Osteoblast (primary cell): Measurements from ENCODE around the gene BEGAIN. TPM values are rescaled to one million over a fixed set of nuclear protein-coding genes. Genes with fewer than 3 reads are reported as not detected.

ENCODE experiments used
- DNase-seq: peaks from one replicate; pipeline ENCODE4 v3.0.0; 2011; ENCODE audit warnings: low spot score, mixed read lengths; ENCODE audit not compliant: insufficient read length; ENCODE audit errors: missing footprints
- H2AFZ ChIP-seq: 2 replicates; pipeline ENCODE4 v1.6.0; 2011; ENCODE audit warnings: mild to moderate bottlenecking, low read length
- H3K27ac ChIP-seq: 2 replicates; pipeline ENCODE4 v1.5.1; 2011; ENCODE audit warnings: mild to moderate bottlenecking, low read depth, low read length, moderate library complexity
- H3K27me3 ChIP-seq: 2 replicates; pipeline ENCODE4 v1.6.0; 2012; ENCODE audit warnings: mild to moderate bottlenecking, control low read depth, inconsistent platforms, low read length, moderate library complexity; ENCODE audit not compliant: insufficient read depth
- H3K36me3 ChIP-seq: 2 replicates; pipeline ENCODE4 v1.5.1; 2011; ENCODE audit warnings: mild to moderate bottlenecking, low read length, control low read depth, moderate library complexity; ENCODE audit not compliant: insufficient read depth
- H3K4me1 ChIP-seq: 2 replicates; pipeline ENCODE4 v1.5.1; 2011; ENCODE audit warnings: mild to moderate bottlenecking, low read length, control low read depth, moderate library complexity; ENCODE audit not compliant: insufficient read depth
- H3K4me2 ChIP-seq: 2 replicates; pipeline ENCODE4 v1.6.0; 2011; ENCODE audit warnings: mild to moderate bottlenecking, low read length; ENCODE audit not compliant: insufficient read depth
- H3K4me3 ChIP-seq: fragments of 200-600 bp; sonication (generic); 3 replicates; pipeline ENCODE4 v1.5.1; 2012; ENCODE audit warnings: mild to moderate bottlenecking, low read length, inconsistent platforms; ENCODE audit not compliant: insufficient read depth
- H3K79me2 ChIP-seq: 2 replicates; pipeline ENCODE4 v1.6.0; 2012; ENCODE audit warnings: mild to moderate bottlenecking, low read length, control low read depth, inconsistent platforms; ENCODE audit not compliant: insufficient read depth
- H3K9me3 ChIP-seq: 2 replicates; pipeline ENCODE4 v1.5.1; 2011; ENCODE audit warnings: low read depth, low read length, control low read depth
- H4K20me1 ChIP-seq: 2 replicates; pipeline ENCODE4 v1.6.0; 2012; ENCODE audit warnings: mild to moderate bottlenecking, low read length, control low read depth; ENCODE audit not compliant: insufficient read depth
- CTCF ChIP-seq: IDR thresholded peaks from 2 replicates; pipeline ENCODE4 v1.5.1; 2011; ENCODE audit warnings: mild to moderate bottlenecking, low read depth, low read length, moderate library complexity; ENCODE audit errors: extremely low read depth
- total RNA-seq: library from RNA; depleted of rRNA; stranded (reverse); fragments of >200 nt; gene quantifications from 2 replicates; pipeline ENCODE4 v1.2.3, GENCODE V29; 2012

Gene BEGAIN
- total RNA-seq, 1 donor: 1.1 TPM

- no peak overlapping the region for H3K4me3 ChIP-seq
- H4K20me1 ChIP-seq: no peaks in the 10 kb centered on the region
- no peak overlapping the region for H3K4me2 ChIP-seq
- no peaks in the 10 kb centered on the region for H3K79me2 ChIP-seq
- no peak for DNase-seq
- TF ChIP-seq CTCF: no peak
- peaks cover 53% of the 10 kb centered on the region for H3K27me3 ChIP-seq
- H3K4me1 ChIP-seq: no peaks in the 10 kb centered on the region
- H2AFZ ChIP-seq: no peak overlapping the region
- no peak overlapping the region for H3K27ac ChIP-seq
- H3K36me3 ChIP-seq: no peaks in the 10 kb centered on the region
- no peaks in the 10 kb centered on the region for H3K9me3 ChIP-seq
These were observed 36.7 kb upstream of the BEGAIN start for GRCh38 chr14:100623961-100624360.

GRCh38 chr14:100623557-100623956, 36.3 kb upstream of the BEGAIN start:
- H3K4me2 ChIP-seq: no peak overlapping the region
- H3K27me3 ChIP-seq: peaks cover 56% of the 10 kb centered on the region
- H3K36me3 ChIP-seq: no peaks in the 10 kb centered on the region
- H3K4me3 ChIP-seq: no peak overlapping the region
- no peak overlapping the region for H3K27ac ChIP-seq
- peak; percentile 8 for DNase-seq
- H3K4me1 ChIP-seq: peaks cover 2% of the 10 kb centered on the region
- TF ChIP-seq CTCF: no peak
- H4K20me1 ChIP-seq: no peaks in the 10 kb centered on the region
- H2AFZ ChIP-seq: no peak overlapping the region
- no peaks in the 10 kb centered on the region for H3K9me3 ChIP-seq
- no peaks in the 10 kb centered on the region for H3K79me2 ChIP-seq

- H3K4me2 ChIP-seq: no peak overlapping the region
- peaks cover 63% of the 10 kb centered on the region for H3K27me3 ChIP-seq
- DNase-seq: peak; percentile 14
- H3K79me2 ChIP-seq: no peaks in the 10 kb centered on the region
- no peak overlapping the region for H3K27ac ChIP-seq
- H2AFZ ChIP-seq: no peak overlapping the region
- peaks cover 7% of the 10 kb centered on the region for H3K4me1 ChIP-seq
- H3K36me3 ChIP-seq: no peaks in the 10 kb centered on the region
- no peaks in the 10 kb centered on the region for H4K20me1 ChIP-seq
- no peak overlapping the region for H3K4me3 ChIP-seq
- no peaks in the 10 kb centered on the region for H3K9me3 ChIP-seq
- TF ChIP-seq CTCF: no peak
These were observed 35.7 kb upstream of the BEGAIN start for GRCh38 chr14:100622708-100623485.

GRCh38 chr14:100622224-100622623, 35.0 kb upstream of the BEGAIN start:
- H3K9me3 ChIP-seq: no peaks in the 10 kb centered on the region
- H3K79me2 ChIP-seq: no peaks in the 10 kb centered on the region
- no peak overlapping the region for H3K4me2 ChIP-seq
- H4K20me1 ChIP-seq: no peaks in the 10 kb centered on the region
- H3K36me3 ChIP-seq: no peaks in the 10 kb centered on the region
- H2AFZ ChIP-seq: no peak overlapping the region
- TF ChIP-seq CTCF: no peak
- H3K4me3 ChIP-seq: no peak overlapping the region
- H3K27me3 ChIP-seq: peaks cover 66% of the 10 kb centered on the region
- H3K27ac ChIP-seq: no peak overlapping the region
- peaks cover 7% of the 10 kb centered on the region for H3K4me1 ChIP-seq
- DNase-seq: peak; percentile 26
